ENCODE data around the gene TMEM170B. TPM values are rescaled to one million over a fixed set of nuclear protein-coding genes. Genes with fewer than 3 reads are reported as not detected.

TMEM170B gene
- polyA plus RNA-seq, 2 of the 4 experiments (the other 2 are of a cell fraction): 2.5 to 3.2 TPM

GRCh38 chr6:11604836-11605506 lies 67.4 kb downstream of the TMEM170B start:
- Histone ChIP-seq H3K27ac (peak overlapping the region; percentile 13 to 71; a peak in 2 of 6 replicates), H3K4me2 (no peak overlapping the region), H3K9me3 (no peaks in the 10 kb centered on the region), H3K4me3 (no peak overlapping the region), H3K4me1 (peaks cover 46% of the 10 kb centered on the region)
- FAIRE-seq (no peak), ATAC-seq (no peak), DNase-seq (ENCODE audit: low read depth in 1 of 2, low spot score in 1 of 2) (no peak)
- no peak for TF ChIP-seq NR3C1 (IDR thresholded peaks at IDR 0.05)
- no peak for TF ChIP-seq TFCP2L1 (CRISPR knock-in tag; IDR thresholded peaks at IDR 0.05)
- no peak for TF ChIP-seq MAZ (IDR thresholded peaks at IDR 0.05; ENCODE audit: borderline replicate concordance, low read depth, low read length)
- no peak for TF ChIP-seq RCOR1 (IDR thresholded peaks at IDR 0.05; ENCODE audit: low read depth, low read length)
- no peak for TF ChIP-seq ATOH8 (CRISPR knock-in tag; IDR thresholded peaks at IDR 0.05; ENCODE audit: low read depth)
- TF ChIP-seq JUNB (IDR thresholded peaks at IDR 0.05): no peak
- TF ChIP-seq ELK1 (IDR thresholded peaks at IDR 0.05; ENCODE audit: low read depth, low read length): no peak
- TF ChIP-seq HOXB5 (CRISPR knock-in tag; IDR thresholded peaks at IDR 0.05): no peak
- no peak for TF ChIP-seq SREBF2 (IDR thresholded peaks at IDR 0.05)
- no peak for TF ChIP-seq KDM1A (IDR thresholded peaks at IDR 0.05; ENCODE audit: low read depth)
- TF ChIP-seq USF2 (IDR thresholded peaks at IDR 0.05): no peak
- no peak for TF ChIP-seq ZFP36 (IDR thresholded peaks at IDR 0.05; ENCODE audit: borderline replicate concordance, partially characterized antibody)
- TF ChIP-seq BHLHE40 (IDR thresholded peaks at IDR 0.05; ENCODE audit: low read depth, low read length): no peak
- POLR2A ChIA-PET: interaction anchor here (0.6 kb wide), 1 partner anchor 1191 kb away, joined by 3 read pairs; no protein-coding TSS in a partner anchor
- WGBS (ENCODE audit: missing lambda C conversion rate): 67% methylated on average over 2 of the region's 5 CpGs
- CTCF ChIA-PET: interaction anchor here (1.5 kb wide), 1 partner anchor 30 kb away, joined by 4 read pairs; no protein-coding TSS in a partner anchor

GRCh38 chr6:11605507-11605905 lies 68.0 kb downstream of the TMEM170B start:
- WGBS (ENCODE audit: missing lambda C conversion rate): 76% methylated on average over 4 of the region's 4 CpGs
- peak overlapping the region; percentile 41 to 71; a peak in 2 of 6 replicates for H3K27ac ChIP-seq
- no peak overlapping the region for H3K4me2 ChIP-seq
- ATAC-seq (no peak), FAIRE-seq (no peak), DNase-seq (ENCODE audit: low read depth in 1 of 2, low spot score in 1 of 2) (no peak)
- H3K4me1 ChIP-seq: peaks cover 51% of the 10 kb centered on the region
- ChIA-PET CTCF (no interaction called here), POLR2A (no interaction called here)
- H3K4me3 ChIP-seq: no peak overlapping the region
- TF ChIP-seq ESRRA (IDR thresholded peaks at IDR 0.05; ENCODE audit: borderline replicate concordance, low read length) (no peak), CHD2 (IDR thresholded peaks at IDR 0.05; ENCODE audit: low read length, partially characterized antibody) (no peak), FOXS1 (CRISPR knock-in tag; IDR thresholded peaks at IDR 0.05) (no peak), HEYL (CRISPR knock-in tag; IDR thresholded peaks at IDR 0.05) (no peak), EHF (CRISPR knock-in tag; IDR thresholded peaks at IDR 0.05) (no peak), NR3C1 (IDR thresholded peaks at IDR 0.05) (no peak), MYC (IDR thresholded peaks at IDR 0.05; ENCODE audit: borderline replicate concordance, low read length) (no peak), ELK1 (IDR thresholded peaks at IDR 0.05; ENCODE audit: low read depth, low read length) (no peak), E2F6 (IDR thresholded peaks at IDR 0.05; ENCODE audit: borderline replicate concordance, low read depth) (no peak), PBX3 (IDR thresholded peaks at IDR 0.05) (no peak), HES2 (IDR thresholded peaks at IDR 0.05) (no peak), HDAC2 (IDR thresholded peaks at IDR 0.05) (no peak), TFCP2L1 (CRISPR knock-in tag; IDR thresholded peaks at IDR 0.05) (no peak), ZFP36 (IDR thresholded peaks at IDR 0.05; ENCODE audit: borderline replicate concordance, partially characterized antibody) (no peak), MAFK (IDR thresholded peaks at IDR 0.05; ENCODE audit: partially characterized antibody) (no peak)
- no peaks in the 10 kb centered on the region for H3K9me3 ChIP-seq

Data from A549 (cell line).